HL-60 (cell line): Measurements from ENCODE around the gene COL16A1.

Experiments
- TF ChIP-seq, protein P1 (sequence below): IDR thresholded peaks from one replicate; pipeline ENCODE4 v1.5.1; 2011; ENCODE audit warnings: low read length, control low read depth, inconsistent platforms; ENCODE audit not compliant: insufficient read depth
- TF ChIP-seq, protein P2 (sequence below): IDR thresholded peaks from 2 replicates; pipeline ENCODE4 v1.6.1; 2012; ENCODE audit warnings: low read depth; ENCODE audit not compliant: insufficient replicate concordance

DNA sequence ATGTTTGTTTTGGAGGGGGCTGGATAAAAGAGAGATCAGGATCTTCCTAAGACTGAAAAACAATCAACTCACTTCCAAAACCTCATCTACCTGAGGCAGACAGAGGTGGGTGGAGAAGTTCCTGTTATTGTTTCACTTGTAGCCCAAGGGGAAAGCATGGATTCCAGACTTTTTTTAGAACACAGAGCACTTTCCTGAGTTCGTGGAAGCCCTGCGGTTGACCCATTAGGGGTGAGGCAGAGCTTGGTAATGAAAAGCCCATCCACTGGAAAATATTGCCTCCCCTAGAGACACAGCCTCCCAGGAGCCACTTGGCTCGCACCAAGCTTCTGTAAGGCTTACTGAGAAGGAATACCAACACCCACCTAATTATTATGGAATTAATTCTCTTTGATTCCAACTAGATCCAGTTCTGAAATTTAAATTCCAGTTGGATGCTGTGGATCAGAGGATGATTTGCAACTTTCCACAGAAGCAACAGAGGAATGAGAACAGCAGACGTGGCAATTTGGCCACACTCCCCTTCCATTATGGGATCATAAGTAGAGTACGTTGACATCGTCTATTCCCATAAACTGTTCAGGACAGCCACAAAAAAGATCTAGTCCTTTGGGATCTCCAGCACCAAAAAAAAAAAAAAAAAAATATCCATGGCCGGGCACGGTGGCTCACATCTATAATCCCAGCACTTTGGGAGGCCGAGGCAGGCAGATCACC lies 55.0 kb downstream of the COL16A1 start:
- TF ChIP-seq, protein P1, sequence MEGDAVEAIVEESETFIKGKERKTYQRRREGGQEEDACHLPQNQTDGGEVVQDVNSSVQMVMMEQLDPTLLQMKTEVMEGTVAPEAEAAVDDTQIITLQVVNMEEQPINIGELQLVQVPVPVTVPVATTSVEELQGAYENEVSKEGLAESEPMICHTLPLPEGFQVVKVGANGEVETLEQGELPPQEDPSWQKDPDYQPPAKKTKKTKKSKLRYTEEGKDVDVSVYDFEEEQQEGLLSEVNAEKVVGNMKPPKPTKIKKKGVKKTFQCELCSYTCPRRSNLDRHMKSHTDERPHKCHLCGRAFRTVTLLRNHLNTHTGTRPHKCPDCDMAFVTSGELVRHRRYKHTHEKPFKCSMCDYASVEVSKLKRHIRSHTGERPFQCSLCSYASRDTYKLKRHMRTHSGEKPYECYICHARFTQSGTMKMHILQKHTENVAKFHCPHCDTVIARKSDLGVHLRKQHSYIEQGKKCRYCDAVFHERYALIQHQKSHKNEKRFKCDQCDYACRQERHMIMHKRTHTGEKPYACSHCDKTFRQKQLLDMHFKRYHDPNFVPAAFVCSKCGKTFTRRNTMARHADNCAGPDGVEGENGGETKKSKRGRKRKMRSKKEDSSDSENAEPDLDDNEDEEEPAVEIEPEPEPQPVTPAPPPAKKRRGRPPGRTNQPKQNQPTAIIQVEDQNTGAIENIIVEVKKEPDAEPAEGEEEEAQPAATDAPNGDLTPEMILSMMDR, result no peak
- TF ChIP-seq, protein P2, sequence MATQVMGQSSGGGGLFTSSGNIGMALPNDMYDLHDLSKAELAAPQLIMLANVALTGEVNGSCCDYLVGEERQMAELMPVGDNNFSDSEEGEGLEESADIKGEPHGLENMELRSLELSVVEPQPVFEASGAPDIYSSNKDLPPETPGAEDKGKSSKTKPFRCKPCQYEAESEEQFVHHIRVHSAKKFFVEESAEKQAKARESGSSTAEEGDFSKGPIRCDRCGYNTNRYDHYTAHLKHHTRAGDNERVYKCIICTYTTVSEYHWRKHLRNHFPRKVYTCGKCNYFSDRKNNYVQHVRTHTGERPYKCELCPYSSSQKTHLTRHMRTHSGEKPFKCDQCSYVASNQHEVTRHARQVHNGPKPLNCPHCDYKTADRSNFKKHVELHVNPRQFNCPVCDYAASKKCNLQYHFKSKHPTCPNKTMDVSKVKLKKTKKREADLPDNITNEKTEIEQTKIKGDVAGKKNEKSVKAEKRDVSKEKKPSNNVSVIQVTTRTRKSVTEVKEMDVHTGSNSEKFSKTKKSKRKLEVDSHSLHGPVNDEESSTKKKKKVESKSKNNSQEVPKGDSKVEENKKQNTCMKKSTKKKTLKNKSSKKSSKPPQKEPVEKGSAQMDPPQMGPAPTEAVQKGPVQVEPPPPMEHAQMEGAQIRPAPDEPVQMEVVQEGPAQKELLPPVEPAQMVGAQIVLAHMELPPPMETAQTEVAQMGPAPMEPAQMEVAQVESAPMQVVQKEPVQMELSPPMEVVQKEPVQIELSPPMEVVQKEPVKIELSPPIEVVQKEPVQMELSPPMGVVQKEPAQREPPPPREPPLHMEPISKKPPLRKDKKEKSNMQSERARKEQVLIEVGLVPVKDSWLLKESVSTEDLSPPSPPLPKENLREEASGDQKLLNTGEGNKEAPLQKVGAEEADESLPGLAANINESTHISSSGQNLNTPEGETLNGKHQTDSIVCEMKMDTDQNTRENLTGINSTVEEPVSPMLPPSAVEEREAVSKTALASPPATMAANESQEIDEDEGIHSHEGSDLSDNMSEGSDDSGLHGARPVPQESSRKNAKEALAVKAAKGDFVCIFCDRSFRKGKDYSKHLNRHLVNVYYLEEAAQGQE, result no peak
